ENCODE measurements around the gene NLN.
A peak's percentile ranks its signal among the peaks of the same experiment; 100 is the strongest.
"Not testable (repeated sequence)": the region's sequence is repeated elsewhere in the genome, so short reads cannot be mapped to it uniquely, and the experiment has no call there.

NLN gene

DNA sequence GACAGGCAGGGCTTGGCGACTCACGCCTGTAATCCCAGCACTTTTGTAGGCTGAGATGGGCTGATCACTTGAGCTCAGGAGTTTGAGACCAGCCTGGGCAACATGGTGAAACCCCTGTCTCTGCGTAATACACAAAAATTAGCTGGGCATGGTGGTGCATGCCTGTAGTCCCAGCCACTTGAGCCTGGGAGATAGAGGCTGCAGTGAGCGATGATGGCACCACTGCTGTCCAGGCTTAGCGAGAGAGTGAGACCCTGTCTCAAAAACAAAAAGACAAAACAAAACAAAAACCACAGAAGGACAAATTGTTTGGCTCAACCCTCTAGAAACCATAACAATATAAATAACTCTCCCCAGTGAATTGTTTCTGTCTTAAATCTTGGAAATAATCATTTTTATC, 111.8 kb downstream of the NLN start (continued):
- TF ChIP-seq, protein P1, sequence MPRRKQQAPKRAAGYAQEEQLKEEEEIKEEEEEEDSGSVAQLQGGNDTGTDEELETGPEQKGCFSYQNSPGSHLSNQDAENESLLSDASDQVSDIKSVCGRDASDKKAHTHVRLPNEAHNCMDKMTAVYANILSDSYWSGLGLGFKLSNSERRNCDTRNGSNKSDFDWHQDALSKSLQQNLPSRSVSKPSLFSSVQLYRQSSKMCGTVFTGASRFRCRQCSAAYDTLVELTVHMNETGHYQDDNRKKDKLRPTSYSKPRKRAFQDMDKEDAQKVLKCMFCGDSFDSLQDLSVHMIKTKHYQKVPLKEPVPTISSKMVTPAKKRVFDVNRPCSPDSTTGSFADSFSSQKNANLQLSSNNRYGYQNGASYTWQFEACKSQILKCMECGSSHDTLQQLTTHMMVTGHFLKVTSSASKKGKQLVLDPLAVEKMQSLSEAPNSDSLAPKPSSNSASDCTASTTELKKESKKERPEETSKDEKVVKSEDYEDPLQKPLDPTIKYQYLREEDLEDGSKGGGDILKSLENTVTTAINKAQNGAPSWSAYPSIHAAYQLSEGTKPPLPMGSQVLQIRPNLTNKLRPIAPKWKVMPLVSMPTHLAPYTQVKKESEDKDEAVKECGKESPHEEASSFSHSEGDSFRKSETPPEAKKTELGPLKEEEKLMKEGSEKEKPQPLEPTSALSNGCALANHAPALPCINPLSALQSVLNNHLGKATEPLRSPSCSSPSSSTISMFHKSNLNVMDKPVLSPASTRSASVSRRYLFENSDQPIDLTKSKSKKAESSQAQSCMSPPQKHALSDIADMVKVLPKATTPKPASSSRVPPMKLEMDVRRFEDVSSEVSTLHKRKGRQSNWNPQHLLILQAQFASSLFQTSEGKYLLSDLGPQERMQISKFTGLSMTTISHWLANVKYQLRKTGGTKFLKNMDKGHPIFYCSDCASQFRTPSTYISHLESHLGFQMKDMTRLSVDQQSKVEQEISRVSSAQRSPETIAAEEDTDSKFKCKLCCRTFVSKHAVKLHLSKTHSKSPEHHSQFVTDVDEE (CRISPR knock-in tag; IDR thresholded peaks at IDR 0.05): no peak
- TF ChIP-seq ZC3H10 (CRISPR knock-in tag; IDR thresholded peaks at IDR 0.05) (no peak), SNAI2 (CRISPR knock-in tag; IDR thresholded peaks at IDR 0.05) (no peak)

DNA sequence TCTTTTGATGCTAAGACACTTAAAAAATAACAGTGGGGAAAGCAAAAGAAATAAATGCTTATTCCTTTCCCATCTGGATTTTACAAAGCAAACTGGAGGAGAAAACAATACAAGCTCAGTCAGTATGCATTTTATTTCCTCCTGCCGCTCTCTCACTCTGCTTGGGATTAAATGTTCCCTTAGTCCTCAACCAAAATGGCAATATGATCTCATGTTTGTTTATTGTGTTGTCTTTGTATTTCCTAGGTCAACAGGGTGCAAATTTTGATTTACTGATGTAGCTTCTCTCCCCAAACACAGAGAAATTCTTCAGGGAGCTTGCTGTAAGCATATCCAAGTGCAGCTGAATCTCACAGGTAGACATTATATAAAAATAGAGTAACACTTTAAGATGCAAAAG, 112.3 kb downstream of the NLN start:
- ATAC-seq: no peak
- no peak for TF ChIP-seq SNAI2 (CRISPR knock-in tag; IDR thresholded peaks at IDR 0.05)
- TF ChIP-seq PPARA (CRISPR knock-in tag; IDR thresholded peaks at IDR 0.05; ENCODE audit: borderline replicate concordance): no peak
- TF ChIP-seq OSR1 (CRISPR knock-in tag; IDR thresholded peaks at IDR 0.05): no peak
- TF ChIP-seq, protein P2, sequence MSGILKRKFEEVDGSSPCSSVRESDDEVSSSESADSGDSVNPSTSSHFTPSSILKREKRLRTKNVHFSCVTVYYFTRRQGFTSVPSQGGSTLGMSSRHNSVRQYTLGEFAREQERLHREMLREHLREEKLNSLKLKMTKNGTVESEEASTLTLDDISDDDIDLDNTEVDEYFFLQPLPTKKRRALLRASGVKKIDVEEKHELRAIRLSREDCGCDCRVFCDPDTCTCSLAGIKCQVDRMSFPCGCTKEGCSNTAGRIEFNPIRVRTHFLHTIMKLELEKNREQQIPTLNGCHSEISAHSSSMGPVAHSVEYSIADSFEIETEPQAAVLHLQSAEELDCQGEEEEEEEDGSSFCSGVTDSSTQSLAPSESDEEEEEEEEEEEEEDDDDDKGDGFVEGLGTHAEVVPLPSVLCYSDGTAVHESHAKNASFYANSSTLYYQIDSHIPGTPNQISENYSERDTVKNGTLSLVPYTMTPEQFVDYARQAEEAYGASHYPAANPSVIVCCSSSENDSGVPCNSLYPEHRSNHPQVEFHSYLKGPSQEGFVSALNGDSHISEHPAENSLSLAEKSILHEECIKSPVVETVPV (CRISPR knock-in tag; IDR thresholded peaks at IDR 0.05): no peak
- no peak for TF ChIP-seq CSDC2 (CRISPR knock-in tag; IDR thresholded peaks at IDR 0.05)
- no peak for TF ChIP-seq ISL1 (CRISPR knock-in tag; IDR thresholded peaks at IDR 0.05)
- TF ChIP-seq ARNTL (CRISPR knock-in tag; IDR thresholded peaks at IDR 0.05; ENCODE audit: borderline replicate concordance, low read depth): no peak
- TF ChIP-seq ZNF565 (CRISPR knock-in tag; conservative IDR thresholded peaks at IDR 0.05; ENCODE audit: low read depth): no peak
- TF ChIP-seq BACH2 (CRISPR knock-in tag; IDR thresholded peaks at IDR 0.05; ENCODE audit: borderline replicate concordance): no peak
- no peak for TF ChIP-seq TCF4 (CRISPR knock-in tag; IDR thresholded peaks at IDR 0.05; ENCODE audit: borderline replicate concordance)
- TF ChIP-seq ZFP3 (CRISPR knock-in tag; IDR thresholded peaks at IDR 0.05): no peak
- no peak for TF ChIP-seq ZFP30 (CRISPR knock-in tag; IDR thresholded peaks at IDR 0.05)

DNA sequence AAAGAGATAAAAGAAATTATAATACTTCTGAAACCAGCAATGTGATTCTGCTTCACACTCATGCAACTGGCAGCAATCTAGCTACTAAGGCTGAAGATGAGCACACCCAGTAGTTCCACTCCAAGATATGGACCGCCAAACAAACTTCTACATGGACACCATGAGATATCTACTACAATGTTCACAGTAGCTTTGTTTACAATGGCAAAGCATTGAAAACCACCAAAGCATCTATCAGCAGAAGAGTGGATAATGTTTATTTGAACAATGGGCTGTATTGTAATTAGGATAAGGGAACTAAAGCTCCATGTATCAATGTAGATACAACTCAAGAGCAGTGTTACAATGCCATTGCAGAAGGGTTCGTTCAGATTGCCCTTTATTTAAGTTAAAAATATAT, 113.2 kb downstream of the NLN start:
- TF ChIP-seq BACH2 (CRISPR knock-in tag; IDR thresholded peaks at IDR 0.05; ENCODE audit: borderline replicate concordance): no peak
- no peak for TF ChIP-seq ZFP3 (CRISPR knock-in tag; IDR thresholded peaks at IDR 0.05)
- TF ChIP-seq, protein P3, sequence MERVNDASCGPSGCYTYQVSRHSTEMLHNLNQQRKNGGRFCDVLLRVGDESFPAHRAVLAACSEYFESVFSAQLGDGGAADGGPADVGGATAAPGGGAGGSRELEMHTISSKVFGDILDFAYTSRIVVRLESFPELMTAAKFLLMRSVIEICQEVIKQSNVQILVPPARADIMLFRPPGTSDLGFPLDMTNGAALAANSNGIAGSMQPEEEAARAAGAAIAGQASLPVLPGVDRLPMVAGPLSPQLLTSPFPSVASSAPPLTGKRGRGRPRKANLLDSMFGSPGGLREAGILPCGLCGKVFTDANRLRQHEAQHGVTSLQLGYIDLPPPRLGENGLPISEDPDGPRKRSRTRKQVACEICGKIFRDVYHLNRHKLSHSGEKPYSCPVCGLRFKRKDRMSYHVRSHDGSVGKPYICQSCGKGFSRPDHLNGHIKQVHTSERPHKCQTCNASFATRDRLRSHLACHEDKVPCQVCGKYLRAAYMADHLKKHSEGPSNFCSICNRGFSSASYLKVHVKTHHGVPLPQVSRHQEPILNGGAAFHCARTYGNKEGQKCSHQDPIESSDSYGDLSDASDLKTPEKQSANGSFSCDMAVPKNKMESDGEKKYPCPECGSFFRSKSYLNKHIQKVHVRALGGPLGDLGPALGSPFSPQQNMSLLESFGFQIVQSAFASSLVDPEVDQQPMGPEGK (CRISPR knock-in tag; IDR thresholded peaks at IDR 0.05; ENCODE audit: borderline replicate concordance): no peak
- no peak for TF ChIP-seq ZNF8 (CRISPR knock-in tag; IDR thresholded peaks at IDR 0.05)
- no peak for TF ChIP-seq ZFP30 (CRISPR knock-in tag; IDR thresholded peaks at IDR 0.05)
- TF ChIP-seq OSR1 (CRISPR knock-in tag; IDR thresholded peaks at IDR 0.05): no peak
- TF ChIP-seq TOX (CRISPR knock-in tag; IDR thresholded peaks at IDR 0.05; ENCODE audit: borderline replicate concordance): no peak
- TF ChIP-seq, protein P2 (CRISPR knock-in tag; IDR thresholded peaks at IDR 0.05): no peak
- no peak for TF ChIP-seq GLIS3 (CRISPR knock-in tag; IDR thresholded peaks at IDR 0.05)
- no peak for TF ChIP-seq ZNF565 (CRISPR knock-in tag; conservative IDR thresholded peaks at IDR 0.05; ENCODE audit: low read depth)
- no peak for ATAC-seq

DNA sequence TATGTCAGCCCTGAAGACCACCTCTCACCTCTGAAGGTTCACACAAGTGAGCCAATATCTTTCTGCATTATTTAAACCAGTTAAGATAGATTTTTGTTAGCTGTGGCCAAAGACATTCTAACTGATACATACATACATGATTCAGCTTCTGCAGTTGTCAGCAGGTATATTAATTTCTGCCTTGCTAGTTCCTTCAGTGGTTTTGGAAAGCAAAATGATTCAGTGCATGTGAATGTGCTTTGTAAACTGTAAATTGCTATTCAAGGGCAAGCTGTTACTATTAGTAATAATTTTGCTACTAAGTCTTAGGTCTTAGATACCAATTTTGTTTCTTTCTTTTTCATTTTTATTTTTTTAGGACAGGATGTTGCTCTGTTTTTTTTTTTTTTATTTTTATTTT, 115.1 kb downstream of the NLN start:
- no peak for TF ChIP-seq TCF4 (CRISPR knock-in tag; IDR thresholded peaks at IDR 0.05; ENCODE audit: borderline replicate concordance)
- no peak for TF ChIP-seq GLIS3 (CRISPR knock-in tag; IDR thresholded peaks at IDR 0.05)
- TF ChIP-seq ZFP30 (CRISPR knock-in tag; IDR thresholded peaks at IDR 0.05): no peak
- TF ChIP-seq PPARA (CRISPR knock-in tag; IDR thresholded peaks at IDR 0.05; ENCODE audit: borderline replicate concordance): no peak
- TF ChIP-seq ZNF565 (CRISPR knock-in tag; conservative IDR thresholded peaks at IDR 0.05; ENCODE audit: low read depth): no peak
- no peak for TF ChIP-seq ZFP3 (CRISPR knock-in tag; IDR thresholded peaks at IDR 0.05)
- no peak for TF ChIP-seq CSDC2 (CRISPR knock-in tag; IDR thresholded peaks at IDR 0.05)
- TF ChIP-seq, protein P2 (CRISPR knock-in tag; IDR thresholded peaks at IDR 0.05): no peak
- no peak for TF ChIP-seq RARB (CRISPR knock-in tag; IDR thresholded peaks at IDR 0.05)
- no peak for TF ChIP-seq ESRRG (CRISPR knock-in tag; IDR thresholded peaks at IDR 0.05)
- TF ChIP-seq BACH2 (CRISPR knock-in tag; IDR thresholded peaks at IDR 0.05; ENCODE audit: borderline replicate concordance): no peak
- ATAC-seq: peak; percentile 81

DNA sequence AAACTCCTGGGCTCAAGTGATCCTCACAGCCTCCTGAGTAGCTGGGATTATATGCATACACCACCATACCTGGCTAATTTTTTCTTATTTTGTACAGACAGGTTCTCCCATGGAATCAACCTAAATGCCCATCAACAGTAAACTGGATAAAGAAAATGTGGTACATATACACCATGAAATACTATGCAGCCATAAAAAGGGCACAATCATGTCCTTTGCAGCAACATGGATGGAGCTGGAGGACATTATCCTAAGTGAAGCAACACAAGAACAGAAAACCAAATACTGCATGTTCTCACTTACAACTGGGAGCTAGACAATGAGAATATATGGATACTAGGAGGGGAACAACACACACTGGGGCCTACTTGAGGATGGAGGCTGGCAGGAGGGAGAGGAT, 117.2 kb downstream of the NLN start:
- not testable (repeated sequence) for ATAC-seq
